HepG2 (cell line): ENCODE data around the gene CLEC3A. TPM values are rescaled to one million over a fixed set of nuclear protein-coding genes. Genes with fewer than 3 reads are reported as not detected.
A peak's percentile ranks its signal among the peaks of the same experiment; 100 is the strongest.
"Not testable (repeated sequence)": the region's sequence is repeated elsewhere in the genome, so short reads cannot be mapped to it uniquely, and the experiment has no call there.

Experiments
- ATAC-seq: fragments of 200-7000 bp; cut with Tn5 transposase; 3 replicates; pipeline ENCODE4 v1.9.1; 2020; ENCODE audit warnings: mild to moderate bottlenecking, moderate library complexity
- BruUV-seq: library from RNA; stranded (reverse); fragments of 400-500 nt; replicated peaks from 2 replicates; lab custom pipeline; 2021; lab: Mats Ljungman, UMichigan
- CTCF ChIA-PET: fragments of 300-600 bp; formaldehyde crosslinking; extraction: SDS; loops from one replicate; lab custom pipeline; 2021; ENCODE audit warnings: low total read pairs, inconsistent platforms, low intra/inter-chr PET ratio; lab: Yijun Ruan, JAX
- POLR2A ChIA-PET: fragments of 350-600 bp; sonication (Branson Sonifier 250); formaldehyde crosslinking; loops from one replicate; lab custom pipeline; 2020; ENCODE audit warnings: antibody characterized with exemption, inconsistent platforms; lab: Yijun Ruan, JAX
- DNase-seq: peaks from one replicate; pipeline ENCODE4 v3.0.0-alpha.2; 2015; ENCODE audit warnings: low spot score
- FAIRE-seq: peaks from 3 replicates; lab custom pipeline; 2011; peaks lifted over from hg19 to GRCh38; lab: Jason Lieb, UNC
- H2AFZ ChIP-seq: one replicate; pipeline ENCODE4 v1.6.1; 2011; ENCODE audit warnings: low read length, inconsistent platforms
- H3K27ac ChIP-seq: fragments of 300-600 bp; 3 replicates; pipeline ENCODE4 v1.8.0; 2011; ENCODE audit warnings: mixed run types, mild to moderate bottlenecking, mixed read lengths, low read length, inconsistent platforms; ENCODE audit not compliant: insufficient read depth; ENCODE audit errors: extremely low read length
- H3K27me3 ChIP-seq, 2 experiments: fragments of 200-600 bp in 1 of 2; 2 replicates in 1 of 2; 3 replicates in 1 of 2; pipeline versions ENCODE4 v1.6.0 to v1.8.0; 2011; ENCODE audit warnings: low read length in 2 of 2, mild to moderate bottlenecking in 2 of 2, moderate library complexity in 2 of 2, inconsistent platforms in 1 of 2; ENCODE audit not compliant: insufficient read depth in 2 of 2, control insufficient read depth in 1 of 2
- H3K36me3 ChIP-seq, 2 experiments: fragments of 200-600 bp in 1 of 2; replicated peaks in 1 of 2; 2 replicates in 1 of 2; 3 replicates in 1 of 2; pipeline versions ENCODE4 v1.5.1 to v1.8.0; 2011; ENCODE audit warnings: low read length in 2 of 2, inconsistent platforms in 1 of 2; ENCODE audit not compliant: insufficient read depth in 2 of 2, control insufficient read depth in 1 of 2
- H3K4me1 ChIP-seq: 2 replicates; pipeline ENCODE4 v1.5.1; 2012; ENCODE audit warnings: low read length, inconsistent platforms; ENCODE audit not compliant: insufficient read depth
- H3K4me2 ChIP-seq: 2 replicates; pipeline ENCODE4 v1.6.0; 2011; ENCODE audit warnings: low read depth, low read length, inconsistent platforms
- H3K4me3 ChIP-seq, 3 experiments: fragments of 200-600 bp in 1 of 3; sonication (generic), shearing (Covaris generic) in 1 of 3; replicated peaks in 1 of 3; 2 replicates each; pipeline ENCODE4 v1.5.1; 2011 to 2016; ENCODE audit warnings: low read length in 3 of 3, inconsistent platforms in 2 of 3, low read depth in 2 of 3, mild to moderate bottlenecking in 2 of 3, control low read depth in 1 of 3, mixed read lengths in 1 of 3; ENCODE audit not compliant: insufficient read depth in 1 of 3
- H3K79me2 ChIP-seq: one replicate; pipeline ENCODE4 v1.6.1; 2011; ENCODE audit warnings: low read length, inconsistent platforms; ENCODE audit not compliant: insufficient read depth
- H3K9ac ChIP-seq: 2 replicates; pipeline ENCODE4 v1.6.0; 2011; ENCODE audit warnings: mild to moderate bottlenecking, low read depth, low read length, inconsistent platforms; ENCODE audit not compliant: insufficient read depth
- H3K9me3 ChIP-seq: 2 replicates; pipeline ENCODE4 v1.5.1; 2012; ENCODE audit warnings: mild to moderate bottlenecking, low read length
- H4K20me1 ChIP-seq: 2 replicates; pipeline ENCODE4 v1.6.0; 2011; ENCODE audit warnings: inconsistent platforms, mild to moderate bottlenecking, low read length, moderate library complexity; ENCODE audit not compliant: insufficient read depth
- HMG20B ChIP-seq: conservative IDR thresholded peaks from 2 replicates; pipeline ENCODE4 v1.6.1; 2016; ENCODE audit warnings: missing genetic modification reagents, missing compliant biosample characterization
- KDM1A ChIP-seq: IDR thresholded peaks from 2 replicates; pipeline ENCODE4 v1.6.1; 2016; ENCODE audit warnings: missing compliant biosample characterization
- SKIL ChIP-seq: sonication (generic); formaldehyde crosslinking; IDR thresholded peaks from 2 replicates; pipeline ENCODE4 v1.8.0; 2022; ENCODE audit warnings: missing genetic modification reagents, mild to moderate bottlenecking, moderate library complexity, borderline replicate concordance
- TP53 ChIP-seq: sonication (generic); formaldehyde crosslinking; conservative IDR thresholded peaks from 2 replicates; pipeline ENCODE4 v1.4.0; 2020; ENCODE audit warnings: missing genetic modification reagents
- ZBTB3 ChIP-seq: sonication (generic); formaldehyde crosslinking; IDR thresholded peaks from 2 replicates; pipeline ENCODE4 v1.4.0; 2020; ENCODE audit warnings: low read depth, mild to moderate bottlenecking, moderate library complexity, missing genetic modification reagents, borderline replicate concordance
- ZNF292 ChIP-seq: sonication (generic); formaldehyde crosslinking; IDR thresholded peaks from 2 replicates; pipeline ENCODE4 v1.8.1; 2022; ENCODE audit warnings: mild to moderate bottlenecking, low read depth, missing genetic modification reagents, borderline replicate concordance
- ZNF614 ChIP-seq: IDR thresholded peaks from 2 replicates; pipeline ENCODE4 v1.6.1; 2018; ENCODE audit warnings: missing biosample characterization, missing genetic modification reagents, inconsistent platforms, borderline replicate concordance
- ZNF839 ChIP-seq: sonication (generic); formaldehyde crosslinking; IDR thresholded peaks from 2 replicates; pipeline ENCODE4 v1.4.0; 2020; ENCODE audit warnings: missing genetic modification reagents, mild to moderate bottlenecking, borderline replicate concordance
- ZNF850 ChIP-seq: sonication (generic); formaldehyde crosslinking; conservative IDR thresholded peaks from 2 replicates; pipeline ENCODE4 v1.9.0; 2021; ENCODE audit warnings: mild to moderate bottlenecking, missing genetic modification reagents
- ZSCAN12 ChIP-seq: sonication (generic); formaldehyde crosslinking; IDR thresholded peaks from 2 replicates; pipeline ENCODE4 v1.9.0; 2021; ENCODE audit warnings: mild to moderate bottlenecking, missing genetic modification reagents
- ZSCAN31 ChIP-seq: sonication (generic); formaldehyde crosslinking; IDR thresholded peaks from 2 replicates; pipeline ENCODE4 v1.5.0; 2020; ENCODE audit warnings: low read depth, mild to moderate bottlenecking, missing genetic modification reagents
- WGBS: methylation state at CpG from one replicate; pipeline ENCODE4 v1.1.6; 2017; ENCODE audit warnings: low lambda C conversion rate; 5-methylcytosine and 5-hydroxymethylcytosine counted together
- in situ Hi-C: cut with HindIII; loops from 2 replicates; pipeline ENCODE4 v1.10.0; 2017; ENCODE audit warnings: low pct_unique_long_range_greater_than_20kb; ENCODE audit not compliant: extremely low pct_ligation_motif_present
- intact Hi-C: fragments of 100-400 bp; cut with micrococcal nuclease; formaldehyde crosslinking; loops from one replicate; pipeline ENCODE4 v1.10.0; 2022; ENCODE audit not compliant: unreplicated experiment
- polyA plus RNA-seq, 8 experiments: library from polyadenylated mRNA; depleted of rRNA in 3 of 8; stranded (reverse) in 7 of 8; unstranded in 1 of 8; fragments of >200 nt; fragmentation: Illumina TruSeq in 4 of 8; extraction: Trizol in 4 of 8; gene quantifications; 2 replicates each; pipeline versions ENCODE4 v1.2.1 to v1.2.3, GENCODE V29; 2011 to 2016; ENCODE audit warnings: low read depth in 4 of 8, missing spikeins in 1 of 8, mixed read lengths in 1 of 8; ENCODE audit not compliant: insufficient read depth in 1 of 8
- total RNA-seq, 5 experiments: library from RNA; depleted of rRNA; stranded (reverse); fragments of >200 nt; fragmentation: Illumina TruSeq; extraction: Trizol; gene quantifications; 2 replicates each; pipeline ENCODE4 v1.2.3, GENCODE V29; 2016; ENCODE audit warnings: low read depth in 1 of 5

Gene CLEC3A
- total and polyA plus RNA-seq, 2 of the 13 experiments (the other 11 are each of a cell fraction or from before 2014, with no cell fraction given), result not detected

- TF ChIP-seq ZNF839 (no peak), HMG20B (CRISPR knock-in tag) (no peak), ZNF850 (CRISPR knock-in tag) (no peak), SKIL (CRISPR knock-in tag) (no peak), ZNF292 (no peak), ZSCAN31 (no peak), ZBTB3 (CRISPR knock-in tag) (no peak), ZNF614 (no peak), ZSCAN12 (CRISPR knock-in tag) (no peak)
These were observed 32.5 kb upstream of the CLEC3A start (continued) for GRCh38 chr16:77989846-77990245.

- ChIA-PET CTCF (no interaction called here), POLR2A (interaction anchor here (1.0 kb wide), 1 partner anchor 269 kb away, joined by 4 read pairs; the partner anchor contains the start of gene NUDT7)
- FAIRE-seq (no peak), ATAC-seq (no peak), DNase-seq (no peak)
- H2AFZ ChIP-seq, result no peak overlapping the region
- no peaks in the 10 kb centered on the region; a peak in 1 of 5 replicates for H3K27me3 ChIP-seq
- H3K4me3 ChIP-seq, result no peak overlapping the region
- intact Hi-C loops (no loop called here), in situ Hi-C loops (no loop called here)
- H4K20me1 ChIP-seq, result no peaks in the 10 kb centered on the region
- H3K79me2 ChIP-seq, result no peaks in the 10 kb centered on the region
- no peak overlapping the region for H3K4me2 ChIP-seq
- BruUV-seq, result no TSS peak
- H3K9me3 ChIP-seq, result peaks cover 24% of the 10 kb centered on the region
- 18% methylated on average over 4 of the region's 4 CpGs for WGBS
- no peak overlapping the region for H3K27ac ChIP-seq
- no peaks in the 10 kb centered on the region for H3K4me1 ChIP-seq
- H3K9ac ChIP-seq, result no peak overlapping the region
- TF ChIP-seq TP53 (CRISPR knock-in tag) (0 out of 2 replicates have a peak, but pooled peaks have one; percentile 87), KDM1A (CRISPR knock-in tag) (no peak)
- no peaks in the 10 kb centered on the region for H3K36me3 ChIP-seq
These were observed 30.6 kb upstream of the CLEC3A start for GRCh38 chr16:77991701-77992100.

GRCh38 chr16:77992381-77992780 lies 30.0 kb upstream of the CLEC3A start:
- H3K36me3 ChIP-seq, H2AFZ ChIP-seq, DNase-seq, H3K4me1 ChIP-seq, H3K4me3 ChIP-seq, POLR2A ChIA-PET, H3K27me3 ChIP-seq, H3K27ac ChIP-seq, ATAC-seq, H3K4me2 ChIP-seq, in situ Hi-C loops, intact Hi-C loops, H3K79me2 ChIP-seq, H3K9ac ChIP-seq, H4K20me1 ChIP-seq, FAIRE-seq, BruUV-seq, CTCF ChIA-PET: not testable (repeated sequence)
- H3K9me3 ChIP-seq, result peaks cover 27% of the 10 kb centered on the region
- 2% methylated on average over 2 of the region's 2 CpGs for WGBS
